ENCODE data around the gene PIGR. TPM values are rescaled to one million over a fixed set of nuclear protein-coding genes. Genes with fewer than 3 reads are reported as not detected.

The PIGR gene
- total and polyA plus RNA-seq, 2 of the 8 experiments (the other 6 are each of a cell fraction or from before 2014, with no cell fraction given): not detected

DNA sequence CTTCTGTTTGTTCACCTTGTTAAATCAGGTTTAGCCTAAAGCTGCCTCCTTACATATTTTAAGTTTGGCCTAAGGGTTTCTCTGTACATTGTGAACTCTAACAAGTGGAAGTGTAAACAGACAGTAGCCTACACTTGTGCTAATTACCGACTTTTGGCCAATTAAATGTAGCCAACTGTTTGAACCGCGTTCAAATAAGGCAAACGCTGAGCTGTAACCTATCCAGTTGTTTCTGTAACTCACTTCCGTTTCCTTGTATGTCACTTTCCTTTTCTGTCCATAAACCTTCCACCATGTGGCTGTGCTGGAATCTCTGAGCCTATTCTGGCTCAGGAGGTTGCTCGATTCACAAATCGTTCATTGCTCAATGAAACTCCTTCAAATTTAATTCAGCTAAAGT, 32.0 kb upstream of the PIGR start (continued):
- TF ChIP-seq ATF3 (IDR thresholded peaks at IDR 0.05; ENCODE audit: insufficient read depth, low read depth, low read length): no peak
- no peak for TF ChIP-seq CEBPB (IDR thresholded peaks at IDR 0.05; ENCODE audit: low read depth, low read length)
- no peak for TF ChIP-seq MAFK (IDR thresholded peaks at IDR 0.05; ENCODE audit: low read depth, low read length)
- TF ChIP-seq GABPA (IDR thresholded peaks at IDR 0.05; ENCODE audit: borderline replicate concordance, insufficient read depth, low read length): no peak
- TF ChIP-seq, protein P1, sequence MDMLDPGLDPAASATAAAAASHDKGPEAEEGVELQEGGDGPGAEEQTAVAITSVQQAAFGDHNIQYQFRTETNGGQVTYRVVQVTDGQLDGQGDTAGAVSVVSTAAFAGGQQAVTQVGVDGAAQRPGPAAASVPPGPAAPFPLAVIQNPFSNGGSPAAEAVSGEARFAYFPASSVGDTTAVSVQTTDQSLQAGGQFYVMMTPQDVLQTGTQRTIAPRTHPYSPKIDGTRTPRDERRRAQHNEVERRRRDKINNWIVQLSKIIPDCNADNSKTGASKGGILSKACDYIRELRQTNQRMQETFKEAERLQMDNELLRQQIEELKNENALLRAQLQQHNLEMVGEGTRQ (IDR thresholded peaks at IDR 0.05; ENCODE audit: low read length): no peak
- no peak for TF ChIP-seq CBX8 (IDR thresholded peaks at IDR 0.05; ENCODE audit: borderline replicate concordance, low read depth, low read length)
